ENCODE measurements around the gene TTLL5.

TTLL5 gene

DNA sequence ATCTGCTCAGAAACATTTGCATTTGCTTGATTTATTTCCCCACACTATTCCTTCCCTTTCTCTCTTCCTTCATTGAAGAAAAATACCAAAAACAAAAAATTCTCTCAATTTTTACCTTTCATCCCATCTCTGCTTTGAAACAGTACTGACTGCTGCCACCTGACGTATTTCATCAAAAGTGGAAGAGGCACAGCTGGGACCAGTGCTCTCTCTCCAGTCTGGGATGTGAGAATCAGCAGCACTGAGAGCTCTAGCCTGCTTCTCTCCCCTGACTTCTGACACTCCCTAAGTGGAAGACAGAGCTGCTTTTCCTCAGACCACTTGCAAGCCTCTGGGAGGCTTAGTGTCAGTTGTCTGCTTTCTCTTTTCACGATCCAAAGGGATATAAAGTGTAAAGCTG, 36.9 kb downstream of the TTLL5 start:
- peak; percentile 57 for DNase-seq (ENCODE audit: low spot score)

GRCh38 chr14:75699331-75699730, 38.3 kb downstream of the TTLL5 start:
- no peak for DNase-seq (ENCODE audit: low spot score)

DNA sequence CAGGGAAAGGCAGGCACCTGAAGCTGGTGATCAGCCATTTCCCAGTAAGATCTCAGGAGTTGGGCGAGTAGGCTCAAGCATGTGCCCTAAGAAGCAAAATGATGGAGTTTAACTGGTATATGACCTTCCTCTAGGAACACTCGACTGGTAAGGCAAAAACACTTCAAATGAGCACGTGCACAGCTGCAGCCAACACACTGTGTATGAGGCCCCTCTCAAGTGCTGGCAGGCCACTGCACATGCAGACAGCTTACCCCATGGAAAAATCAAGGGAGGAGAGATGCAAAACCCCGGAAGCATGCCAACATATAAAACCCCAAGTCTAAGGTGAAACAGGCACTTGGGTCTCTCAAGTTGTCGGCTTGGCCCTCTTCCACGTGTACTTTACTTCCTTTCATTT, 39.2 kb downstream of the TTLL5 start:
- no peak for DNase-seq (ENCODE audit: low spot score)

DNA sequence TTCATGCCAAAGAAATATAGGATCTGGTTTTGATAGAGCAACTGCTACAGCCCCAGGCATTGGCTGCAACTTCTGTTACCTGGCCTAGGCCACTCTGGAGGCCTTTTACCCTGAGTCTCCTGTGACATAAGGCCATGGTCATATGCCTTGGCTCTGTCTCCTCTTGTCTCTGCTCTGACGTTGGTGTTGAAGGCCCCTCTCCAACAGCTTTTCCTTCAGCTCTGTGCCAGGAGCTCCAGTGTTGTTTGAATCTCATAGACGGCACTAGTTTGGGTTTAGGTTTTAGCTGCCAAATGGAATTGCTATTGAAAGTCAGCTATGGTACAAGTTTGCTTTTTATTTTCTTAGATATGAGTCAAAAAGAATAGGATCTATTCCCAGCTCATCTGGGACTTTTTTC, 41.1 kb downstream of the TTLL5 start:
- no peak for DNase-seq (ENCODE audit: low spot score)

DNA sequence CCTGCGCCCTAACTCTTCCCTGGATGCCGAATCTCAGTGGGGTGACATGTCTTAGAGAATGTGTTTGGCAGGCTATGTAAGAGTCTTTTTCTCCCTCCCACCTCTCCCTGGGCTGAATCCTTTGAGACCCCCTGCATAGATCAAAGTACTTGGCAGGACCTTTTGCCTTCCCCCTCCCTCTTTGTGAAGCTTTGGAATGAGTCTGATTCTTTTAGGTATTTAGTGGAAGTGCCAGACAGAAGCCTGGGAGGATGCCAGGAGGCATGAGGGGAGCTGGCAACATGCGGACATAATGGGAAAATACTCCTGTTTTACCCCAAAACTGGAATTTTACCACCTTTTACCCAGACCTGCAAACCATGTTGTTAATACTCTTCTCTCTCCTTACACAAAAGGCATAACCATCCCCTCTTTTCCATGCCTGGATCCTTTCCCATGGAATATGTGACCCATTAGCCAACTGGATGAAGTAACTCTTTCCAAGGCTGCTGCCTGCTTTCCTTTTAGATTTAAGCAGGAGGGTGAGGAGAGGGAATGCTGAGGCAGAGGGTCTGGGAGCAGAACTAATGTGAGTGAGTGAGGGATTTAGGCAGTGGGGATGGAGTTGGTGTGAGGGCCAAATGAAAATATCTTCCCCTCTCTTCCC, 41.7 kb downstream of the TTLL5 start:
- no peak for DNase-seq (ENCODE audit: low spot score)

DNA sequence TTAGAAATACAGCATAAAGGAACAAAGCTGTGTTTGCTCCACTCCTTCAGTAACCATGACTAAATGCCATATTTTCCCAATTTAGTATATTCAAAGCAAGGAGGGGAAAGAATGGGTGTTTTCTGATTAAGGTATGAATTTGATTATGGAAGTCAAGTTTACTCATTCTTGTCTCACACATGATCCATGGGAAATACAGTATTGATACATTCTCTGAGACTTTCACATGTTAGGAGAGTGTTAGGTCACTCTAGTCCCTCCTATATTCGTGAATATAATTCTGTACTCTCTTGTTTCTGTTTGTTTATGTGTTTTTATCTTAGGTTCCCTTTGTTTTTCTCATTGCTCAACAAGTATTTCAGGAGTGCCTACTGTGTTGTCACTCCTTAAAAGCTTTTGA, 42.4 kb downstream of the TTLL5 start:
- DNase-seq (ENCODE audit: low spot score): no peak

DNA sequence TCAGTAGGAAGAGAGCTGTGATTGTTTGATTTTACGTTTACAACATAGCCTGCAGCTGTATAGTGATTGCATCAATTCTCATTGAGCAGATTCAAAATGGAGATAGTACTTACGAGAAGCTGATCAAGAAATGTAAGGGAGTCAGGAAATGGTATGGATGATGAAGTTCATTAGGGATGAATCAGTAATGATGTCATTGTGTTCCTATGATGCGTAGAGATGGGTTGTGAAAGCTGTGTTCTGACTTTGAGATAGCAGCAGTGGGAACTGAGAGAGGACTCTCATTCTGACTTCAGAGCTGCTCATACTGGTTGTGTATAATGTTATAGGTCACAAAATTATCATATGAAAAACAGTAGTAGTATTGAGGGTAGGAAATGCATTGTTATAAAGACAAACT, 44.0 kb downstream of the TTLL5 start:
- no peak for DNase-seq (ENCODE audit: low spot score)

- peak; percentile 95 for DNase-seq (ENCODE audit: low spot score)
Measured at GRCh38 chr14:75709207-75709812, 48.3 kb downstream of the TTLL5 start.

DNA sequence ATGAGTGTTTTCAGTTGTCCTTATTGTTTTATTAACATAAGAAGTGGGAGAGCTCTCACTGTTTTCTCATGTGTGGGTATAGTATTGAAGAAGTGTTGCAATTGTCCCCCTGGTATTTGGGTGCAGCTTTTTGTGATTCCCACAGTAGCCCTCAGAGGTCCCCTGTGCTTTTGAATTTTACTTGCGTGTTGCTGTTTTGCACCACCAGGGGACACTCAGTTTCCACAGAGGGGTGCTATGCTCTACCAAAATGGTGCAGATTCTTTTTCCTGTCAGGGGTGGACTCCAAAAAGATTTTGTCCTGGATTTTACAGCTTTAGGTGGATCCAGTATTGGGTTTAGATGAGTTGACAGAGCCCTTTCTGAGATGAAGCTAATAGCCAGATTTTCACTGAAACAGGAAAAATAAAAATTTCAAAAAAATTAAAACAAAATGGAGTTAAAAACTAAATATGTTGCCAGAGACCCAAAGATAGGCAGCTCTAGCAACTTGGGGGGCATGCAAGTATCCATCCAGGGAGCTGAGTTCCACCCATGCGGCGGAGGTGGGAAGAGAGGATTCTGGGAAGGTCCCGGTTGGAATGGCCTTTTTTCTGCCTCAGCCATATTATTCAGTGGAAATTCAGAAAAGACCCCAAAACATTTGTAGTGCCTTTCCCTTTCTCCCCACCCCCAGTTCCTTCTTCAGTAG, 50.2 kb downstream of the TTLL5 start:
- DNase-seq (ENCODE audit: low spot score): peak; percentile 85

- DNase-seq (ENCODE audit: low spot score): peak; percentile 98
Measured at GRCh38 chr14:75711796-75712211, 50.8 kb downstream of the TTLL5 start.

GRCh38 chr14:75714991-75715390, 53.9 kb downstream of the TTLL5 start:
- no peak for DNase-seq (ENCODE audit: low spot score)

DNA sequence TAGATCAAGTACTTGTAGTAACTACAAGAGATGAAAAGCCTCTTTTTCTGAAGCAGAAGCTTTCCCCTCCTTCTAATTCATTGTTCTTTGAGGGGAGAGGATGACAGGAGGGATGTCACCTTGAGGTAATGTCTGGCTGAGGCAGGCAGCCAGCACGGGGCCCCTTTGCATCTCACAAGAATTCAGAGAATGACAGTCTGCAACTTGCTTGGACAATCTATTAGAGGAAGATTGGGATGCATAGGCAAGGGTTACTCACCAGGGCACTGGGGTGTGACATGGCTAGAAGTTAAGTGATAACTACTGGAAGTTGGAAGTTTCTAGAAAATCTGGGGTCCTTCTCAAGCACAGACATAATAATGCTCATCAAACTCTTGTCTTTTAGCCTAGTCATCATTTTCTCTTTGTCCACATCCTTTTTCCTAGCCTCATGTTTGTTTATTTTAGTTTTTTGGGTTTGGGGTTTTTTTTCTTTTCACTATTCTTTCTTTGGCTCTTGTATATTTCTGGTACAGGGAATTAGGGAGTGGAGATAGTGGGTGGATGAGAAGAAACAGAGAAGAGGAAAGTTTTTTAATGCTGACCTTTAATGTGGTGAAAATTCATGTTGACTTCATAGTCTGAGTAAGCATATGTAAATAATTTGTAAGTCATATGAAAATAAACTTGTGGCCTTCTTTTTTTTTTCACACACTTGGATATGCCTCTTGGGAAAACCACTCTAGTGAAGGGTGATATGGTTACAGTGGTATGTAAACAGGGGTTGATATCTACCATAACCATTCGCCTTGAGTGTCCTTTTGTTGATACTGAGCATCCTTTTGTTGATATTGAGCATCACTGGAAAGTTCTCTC, 55.1 kb downstream of the TTLL5 start:
- no peak for DNase-seq (ENCODE audit: low spot score)

DNA sequence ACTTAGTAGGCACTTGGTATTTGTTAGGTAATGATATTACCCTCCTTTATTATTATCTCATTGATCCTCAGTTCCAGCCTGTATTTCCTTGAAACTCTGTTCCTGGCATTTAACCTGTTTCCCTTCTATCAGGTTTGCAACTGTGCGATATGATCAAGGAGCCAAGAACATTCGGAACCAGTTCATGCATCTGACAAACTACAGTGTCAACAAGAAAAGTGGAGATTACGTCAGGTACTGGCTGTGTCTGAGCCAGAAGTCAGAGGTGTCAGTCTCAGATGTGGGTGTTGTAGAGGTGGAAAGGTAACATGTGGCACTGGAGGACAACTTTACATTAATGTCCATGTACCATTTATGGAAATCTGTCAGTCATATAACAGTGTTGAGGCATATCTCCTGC, 56.7 kb downstream of the TTLL5 start:
- no peak for DNase-seq (ENCODE audit: low spot score)

- no peak for DNase-seq (ENCODE audit: low spot score)
Measured at GRCh38 chr14:75718199-75718598, 57.2 kb downstream of the TTLL5 start.

DNA sequence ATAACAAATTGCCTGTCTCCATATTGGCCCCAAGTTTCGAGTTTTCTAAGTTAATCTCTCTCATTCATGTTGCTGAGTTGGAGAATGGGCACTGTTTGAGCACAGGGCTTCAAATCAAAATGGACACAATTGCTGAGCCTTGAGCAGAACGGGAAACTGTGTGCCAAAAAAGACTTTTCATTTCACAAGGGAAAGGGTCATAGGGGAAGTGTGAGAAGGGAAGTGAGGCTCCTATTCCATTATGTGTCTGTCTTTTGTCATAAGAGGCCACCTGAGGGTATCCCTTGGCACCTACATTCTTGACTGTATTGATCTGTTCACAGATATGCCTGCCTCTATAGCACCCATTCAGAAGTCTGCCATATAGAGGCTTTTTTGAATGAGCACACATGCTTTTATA, 59.1 kb downstream of the TTLL5 start:
- DNase-seq (ENCODE audit: low spot score): no peak

GRCh38 chr14:75720842-75721498, 59.9 kb downstream of the TTLL5 start:
- DNase-seq (ENCODE audit: low spot score): peak; percentile 95

- no peak for DNase-seq (ENCODE audit: low spot score)
Measured at GRCh38 chr14:75723716-75724115, 62.7 kb downstream of the TTLL5 start.

DNA sequence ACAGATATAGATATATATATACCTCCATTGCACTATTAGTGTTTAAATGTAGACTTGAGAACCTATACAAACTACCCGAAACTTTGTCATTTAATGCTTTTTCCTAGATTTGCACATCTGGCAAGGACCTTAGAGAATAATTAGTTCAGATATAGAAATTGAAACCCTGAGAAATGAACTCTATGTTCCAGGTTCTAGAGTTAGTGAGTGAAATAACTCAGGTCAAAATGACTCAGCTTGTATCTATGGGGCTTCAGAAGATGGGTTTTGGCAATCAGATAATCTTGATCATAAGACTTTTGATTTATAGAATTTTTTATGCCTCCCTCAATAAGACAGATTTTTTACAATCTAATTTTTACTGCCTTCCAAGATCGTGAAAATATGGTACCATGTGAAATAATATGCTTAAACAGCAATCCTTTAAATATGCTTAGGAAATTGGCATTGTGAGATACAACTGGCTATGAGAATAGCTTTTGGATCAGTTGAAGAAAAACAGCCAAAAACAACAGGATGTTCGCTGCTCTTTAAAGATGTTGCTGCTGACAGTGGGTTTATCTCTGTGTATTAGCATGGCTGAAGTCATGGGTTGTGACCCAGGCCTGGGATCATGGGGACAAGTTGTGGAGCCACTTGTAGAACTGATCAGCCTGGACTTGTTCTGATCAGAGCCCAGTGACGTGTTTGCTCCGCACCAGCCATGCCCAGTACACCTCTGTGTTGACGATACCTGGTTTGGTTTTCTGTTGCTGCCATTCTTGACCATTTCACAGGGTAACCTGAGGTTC, 63.6 kb downstream of the TTLL5 start:
- no peak for DNase-seq (ENCODE audit: low spot score)

DNA sequence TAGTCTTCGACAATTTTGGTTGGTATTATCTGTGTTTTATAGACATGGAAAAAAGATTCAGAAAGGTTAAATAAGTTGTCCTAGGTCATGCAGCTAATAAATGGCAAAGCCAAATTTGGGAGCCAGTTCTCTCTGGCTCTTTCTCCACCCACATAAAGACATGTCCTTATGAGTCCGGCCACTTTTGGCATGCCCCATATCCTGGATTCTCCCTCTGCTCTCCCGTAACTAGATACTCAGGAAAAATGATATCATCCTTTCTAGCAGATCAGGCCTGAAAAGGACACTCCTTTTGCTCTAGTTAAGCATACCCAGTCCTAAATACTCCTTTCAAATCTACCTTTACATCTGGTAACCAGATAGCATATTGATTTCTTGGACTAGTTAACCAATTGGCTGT, 64.4 kb downstream of the TTLL5 start:
- no peak for DNase-seq (ENCODE audit: low spot score)

DNA sequence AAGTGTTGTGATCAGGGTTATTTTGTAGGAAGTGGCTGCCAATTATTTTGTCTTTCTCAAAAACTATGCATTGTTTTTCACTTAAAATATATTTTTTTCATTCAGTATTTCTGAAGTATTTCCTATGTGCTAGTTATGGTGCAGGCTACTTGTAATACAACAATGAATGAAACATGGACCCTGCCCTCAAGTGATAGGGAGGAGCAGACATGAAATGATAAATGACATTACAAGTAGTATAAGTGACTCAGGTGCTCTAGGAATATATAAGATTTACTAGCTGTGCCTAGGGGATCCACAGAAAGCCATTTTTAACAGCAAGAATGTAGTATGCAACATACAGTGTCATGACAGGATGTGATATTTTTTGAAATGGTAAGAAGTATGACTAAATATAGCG, 65.3 kb downstream of the TTLL5 start:
- DNase-seq (ENCODE audit: low spot score): no peak

DNA sequence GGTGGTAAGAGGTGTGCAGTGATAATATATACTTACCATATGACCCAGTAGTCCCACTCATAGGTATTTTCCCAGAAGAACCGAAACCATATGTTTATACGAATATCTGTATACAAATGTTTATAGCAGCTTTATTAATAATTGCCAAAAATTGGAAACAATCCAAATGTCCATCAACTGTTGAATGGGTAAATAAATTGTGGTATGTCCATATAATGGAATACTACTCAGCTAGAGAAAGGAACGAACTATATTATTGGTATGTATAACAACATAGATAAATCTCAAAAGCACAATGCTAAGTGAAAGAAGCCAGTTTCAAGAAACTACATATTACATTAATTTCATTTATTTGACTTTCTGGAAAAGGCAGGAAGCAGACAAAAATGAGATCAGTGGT, 66.1 kb downstream of the TTLL5 start:
- DNase-seq (ENCODE audit: low spot score): no peak
